HepG2 (cell line): ENCODE data around the gene DYRK2. TPM values are rescaled to one million over a fixed set of nuclear protein-coding genes. Genes with fewer than 3 reads are reported as not detected.

Experiments used
- ATAC-seq: fragments of 200-7000 bp; cut with Tn5 transposase; 3 replicates; pipeline ENCODE4 v1.9.1; 2020; ENCODE audit warnings: mild to moderate bottlenecking, moderate library complexity
- BruUV-seq: library from RNA; stranded (reverse); fragments of 400-500 nt; replicated peaks from 2 replicates; lab custom pipeline; 2021; lab: Mats Ljungman, UMichigan
- CTCF ChIA-PET: fragments of 300-600 bp; formaldehyde crosslinking; extraction: SDS; loops from one replicate; lab custom pipeline; 2021; ENCODE audit warnings: low total read pairs, inconsistent platforms, low intra/inter-chr PET ratio; lab: Yijun Ruan, JAX
- POLR2A ChIA-PET: fragments of 350-600 bp; sonication (Branson Sonifier 250); formaldehyde crosslinking; loops from one replicate; lab custom pipeline; 2020; ENCODE audit warnings: antibody characterized with exemption, inconsistent platforms; lab: Yijun Ruan, JAX
- DNase-seq: peaks from one replicate; pipeline ENCODE4 v3.0.0-alpha.2; 2015; ENCODE audit warnings: low spot score
- FAIRE-seq: peaks from 3 replicates; lab custom pipeline; 2011; peaks lifted over from hg19 to GRCh38; lab: Jason Lieb, UNC
- H2AFZ ChIP-seq: one replicate; pipeline ENCODE4 v1.6.1; 2011; ENCODE audit warnings: low read length, inconsistent platforms
- H3K27ac ChIP-seq: fragments of 300-600 bp; 3 replicates; pipeline ENCODE4 v1.8.0; 2011; ENCODE audit warnings: mixed run types, mild to moderate bottlenecking, mixed read lengths, low read length, inconsistent platforms; ENCODE audit not compliant: insufficient read depth; ENCODE audit errors: extremely low read length
- H3K27me3 ChIP-seq, 2 experiments: fragments of 200-600 bp in 1 of 2; 2 replicates in 1 of 2; 3 replicates in 1 of 2; pipeline versions ENCODE4 v1.6.0 to v1.8.0; 2011; ENCODE audit warnings: low read length in 2 of 2, mild to moderate bottlenecking in 2 of 2, moderate library complexity in 2 of 2, inconsistent platforms in 1 of 2; ENCODE audit not compliant: insufficient read depth in 2 of 2, control insufficient read depth in 1 of 2
- H3K36me3 ChIP-seq, 2 experiments: fragments of 200-600 bp in 1 of 2; replicated peaks in 1 of 2; 2 replicates in 1 of 2; 3 replicates in 1 of 2; pipeline versions ENCODE4 v1.5.1 to v1.8.0; 2011; ENCODE audit warnings: low read length in 2 of 2, inconsistent platforms in 1 of 2; ENCODE audit not compliant: insufficient read depth in 2 of 2, control insufficient read depth in 1 of 2
- H3K4me1 ChIP-seq: 2 replicates; pipeline ENCODE4 v1.5.1; 2012; ENCODE audit warnings: low read length, inconsistent platforms; ENCODE audit not compliant: insufficient read depth
- H3K4me2 ChIP-seq: 2 replicates; pipeline ENCODE4 v1.6.0; 2011; ENCODE audit warnings: low read depth, low read length, inconsistent platforms
- H3K4me3 ChIP-seq, 3 experiments: fragments of 200-600 bp in 1 of 3; sonication (generic), shearing (Covaris generic) in 1 of 3; replicated peaks in 1 of 3; 2 replicates each; pipeline ENCODE4 v1.5.1; 2011 to 2016; ENCODE audit warnings: low read length in 3 of 3, inconsistent platforms in 2 of 3, low read depth in 2 of 3, mild to moderate bottlenecking in 2 of 3, control low read depth in 1 of 3, mixed read lengths in 1 of 3; ENCODE audit not compliant: insufficient read depth in 1 of 3
- H3K79me2 ChIP-seq: one replicate; pipeline ENCODE4 v1.6.1; 2011; ENCODE audit warnings: low read length, inconsistent platforms; ENCODE audit not compliant: insufficient read depth
- H3K9ac ChIP-seq: 2 replicates; pipeline ENCODE4 v1.6.0; 2011; ENCODE audit warnings: mild to moderate bottlenecking, low read depth, low read length, inconsistent platforms; ENCODE audit not compliant: insufficient read depth
- H3K9me3 ChIP-seq: 2 replicates; pipeline ENCODE4 v1.5.1; 2012; ENCODE audit warnings: mild to moderate bottlenecking, low read length
- H4K20me1 ChIP-seq: 2 replicates; pipeline ENCODE4 v1.6.0; 2011; ENCODE audit warnings: inconsistent platforms, mild to moderate bottlenecking, low read length, moderate library complexity; ENCODE audit not compliant: insufficient read depth
- CREB1 ChIP-seq, 2 experiments: fragments of 450-650 bp in 1 of 2; IDR thresholded peaks; 2 replicates each; pipeline ENCODE4 v1.6.1; 2016 to 2017; ENCODE audit warnings: control low read depth in 1 of 2, mild to moderate bottlenecking in 1 of 2, missing compliant biosample characterization in 1 of 2, missing genetic modification characterization in 1 of 2
- DR1 ChIP-seq: sonication (generic); formaldehyde crosslinking; IDR thresholded peaks from 2 replicates; pipeline ENCODE4 v1.8.0; 2021; ENCODE audit warnings: mild to moderate bottlenecking, missing genetic modification reagents, inconsistent platforms
- KDM5B ChIP-seq: sonication (generic); formaldehyde crosslinking; IDR thresholded peaks from 2 replicates; pipeline ENCODE4 v1.4.0; 2020; ENCODE audit warnings: missing genetic modification reagents, mild to moderate bottlenecking, borderline replicate concordance
- KLF9 ChIP-seq: IDR thresholded peaks from 2 replicates; pipeline ENCODE4 v1.6.1; 2016; ENCODE audit warnings: low read depth
- MAF1 ChIP-seq: sonication (generic); formaldehyde crosslinking; IDR thresholded peaks from 2 replicates; pipeline ENCODE4 v1.5.0; 2020; ENCODE audit warnings: missing genetic modification reagents, borderline replicate concordance
- MXD4 ChIP-seq: IDR thresholded peaks from 2 replicates; pipeline ENCODE4 v1.6.1; 2016; ENCODE audit warnings: mild to moderate bottlenecking, missing biosample characterization, missing genetic modification reagents
- SIN3A ChIP-seq: IDR thresholded peaks from 2 replicates; pipeline ENCODE4 v1.6.1; 2011; ENCODE audit warnings: low read depth, mild to moderate bottlenecking, control low read depth, low read length, borderline replicate concordance
- SOX6 ChIP-seq, 2 experiments: fragments of 450-650 bp in 1 of 2; sonication (generic) in 1 of 2; formaldehyde crosslinking in 1 of 2; IDR thresholded peaks; 2 replicates each; pipeline versions ENCODE4 v1.4.0 to v1.6.1; 2017 to 2020; ENCODE audit warnings: antibody characterized with exemption in 1 of 2, mild to moderate bottlenecking in 1 of 2, missing genetic modification reagents in 1 of 2
- ZEB1 ChIP-seq: IDR thresholded peaks from 2 replicates; pipeline ENCODE4 v1.6.1; 2012; ENCODE audit warnings: mild to moderate bottlenecking, low read depth, inconsistent platforms; ENCODE audit not compliant: insufficient replicate concordance
- ZNF205 ChIP-seq: IDR thresholded peaks from 2 replicates; pipeline ENCODE4 v1.6.1; 2018; ENCODE audit warnings: missing biosample characterization, missing genetic modification reagents
- ZNF329 ChIP-seq: sonication (generic); formaldehyde crosslinking; IDR thresholded peaks from 2 replicates; pipeline ENCODE4 v1.9.0; 2021; ENCODE audit warnings: low read depth, mild to moderate bottlenecking, missing genetic modification reagents
- ZNF354B ChIP-seq: sonication (generic); formaldehyde crosslinking; IDR thresholded peaks from 2 replicates; pipeline ENCODE4 v1.8.0; 2022; ENCODE audit warnings: mild to moderate bottlenecking, missing genetic modification reagents
- ZNF652 ChIP-seq: IDR thresholded peaks from 2 replicates; pipeline ENCODE4 v1.6.1; 2016; ENCODE audit warnings: low read depth, borderline replicate concordance
- ZNF660 ChIP-seq: sonication (generic); formaldehyde crosslinking; IDR thresholded peaks from 2 replicates; pipeline ENCODE4 v1.5.1; 2020; ENCODE audit warnings: mild to moderate bottlenecking, low read depth, missing genetic modification reagents, borderline replicate concordance
- ZNF672 ChIP-seq: sonication (generic); formaldehyde crosslinking; IDR thresholded peaks from 2 replicates; pipeline ENCODE4 v1.8.1; 2022; ENCODE audit warnings: missing genetic modification reagents
- ZNF713 ChIP-seq: sonication (generic); formaldehyde crosslinking; IDR thresholded peaks from 2 replicates; pipeline ENCODE4 v1.4.0; 2020; ENCODE audit warnings: mild to moderate bottlenecking, missing genetic modification reagents
- ZNF782 ChIP-seq: sonication (generic); formaldehyde crosslinking; IDR thresholded peaks from 2 replicates; pipeline ENCODE4 v1.4.0; 2020; ENCODE audit warnings: missing genetic modification reagents, mild to moderate bottlenecking, borderline replicate concordance
- ZNF839 ChIP-seq: sonication (generic); formaldehyde crosslinking; IDR thresholded peaks from 2 replicates; pipeline ENCODE4 v1.4.0; 2020; ENCODE audit warnings: missing genetic modification reagents, mild to moderate bottlenecking, borderline replicate concordance
- WGBS: methylation state at CpG from one replicate; pipeline ENCODE4 v1.1.6; 2017; ENCODE audit warnings: low lambda C conversion rate; 5-methylcytosine and 5-hydroxymethylcytosine counted together
- in situ Hi-C: cut with HindIII; loops from 2 replicates; pipeline ENCODE4 v1.10.0; 2017; ENCODE audit warnings: low pct_unique_long_range_greater_than_20kb; ENCODE audit not compliant: extremely low pct_ligation_motif_present
- intact Hi-C: fragments of 100-400 bp; cut with micrococcal nuclease; formaldehyde crosslinking; loops from one replicate; pipeline ENCODE4 v1.10.0; 2022; ENCODE audit not compliant: unreplicated experiment
- polyA plus RNA-seq, 8 experiments: library from polyadenylated mRNA; depleted of rRNA in 3 of 8; stranded (reverse) in 7 of 8; unstranded in 1 of 8; fragments of >200 nt; fragmentation: Illumina TruSeq in 4 of 8; extraction: Trizol in 4 of 8; gene quantifications; 2 replicates each; pipeline versions ENCODE4 v1.2.1 to v1.2.3, GENCODE V29; 2011 to 2016; ENCODE audit warnings: low read depth in 4 of 8, missing spikeins in 1 of 8, mixed read lengths in 1 of 8; ENCODE audit not compliant: insufficient read depth in 1 of 8
- total RNA-seq, 5 experiments: library from RNA; depleted of rRNA; stranded (reverse); fragments of >200 nt; fragmentation: Illumina TruSeq; extraction: Trizol; gene quantifications; 2 replicates each; pipeline ENCODE4 v1.2.3, GENCODE V29; 2016; ENCODE audit warnings: low read depth in 1 of 5
- TF ChIP-seq, protein P1 (sequence below): sonication (generic); formaldehyde crosslinking; IDR thresholded peaks from 2 replicates; pipeline ENCODE4 v1.9.0; 2022; ENCODE audit warnings: low read depth, missing genetic modification reagents

DYRK2 gene
- total and polyA plus RNA-seq, 2 of the 13 experiments (the other 11 are each of a cell fraction or from before 2014, with no cell fraction given), result 8.2 to 11.5 TPM

DNA sequence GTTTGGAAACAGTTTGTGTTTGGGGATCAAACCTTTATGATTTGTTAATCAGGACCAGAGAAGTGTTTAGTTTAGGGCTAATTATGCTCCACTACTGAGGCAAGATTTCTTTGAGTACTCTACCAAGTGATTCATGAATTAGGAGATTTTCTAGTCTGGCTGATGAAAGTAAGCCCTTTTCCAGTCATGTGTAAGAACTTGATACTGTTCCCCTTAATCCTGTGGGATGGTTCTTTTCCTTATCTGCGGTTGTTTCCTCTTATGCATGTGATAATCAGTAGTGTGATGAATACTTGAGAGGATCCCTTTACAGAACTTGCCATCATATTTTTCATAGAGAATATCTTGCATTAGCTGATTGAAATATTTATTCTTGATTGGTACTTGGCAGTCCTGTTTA is 42.1 kb downstream of the DYRK2 start:
- ATAC-seq (no peak), FAIRE-seq (no peak), DNase-seq (no peak)
- H2AFZ ChIP-seq, result no peak overlapping the region
- no peaks in the 10 kb centered on the region for H3K9me3 ChIP-seq
- no TSS peak for BruUV-seq
- no peak overlapping the region for H3K9ac ChIP-seq
- H3K4me2 ChIP-seq, result no peak overlapping the region
- ChIA-PET POLR2A (no interaction called here), CTCF (no interaction called here)
- H3K27me3 ChIP-seq, result no peaks in the 10 kb centered on the region
- H3K27ac ChIP-seq, result no peak overlapping the region
- no peaks in the 10 kb centered on the region for H4K20me1 ChIP-seq
- WGBS, result 21% methylated on average over 1 of the region's 1 CpG
- H3K4me1 ChIP-seq, result no peaks in the 10 kb centered on the region
- intact Hi-C loops, result no loop called here
- H3K36me3 ChIP-seq, result no peaks in the 10 kb centered on the region
- in situ Hi-C loops, result no loop called here
- no peak overlapping the region for H3K4me3 ChIP-seq
- TF ChIP-seq ZNF354B (CRISPR knock-in tag) (no peak), MXD4 (CRISPR knock-in tag) (no peak), ZNF205 (CRISPR knock-in tag) (no peak), KLF9 (no peak), ZNF672 (CRISPR knock-in tag) (no peak), ZNF652 (CRISPR knock-in tag) (no peak), MAF1 (CRISPR knock-in tag) (no peak), ZNF660 (no peak), SOX6 (IDR thresholded peaks at IDR 0.05) (no peak), SOX6 (CRISPR knock-in tag; IDR thresholded peaks at IDR 0.05) (no peak), SIN3A (no peak), DR1 (CRISPR knock-in tag) (no peak), ZNF839 (no peak), ZNF782 (CRISPR knock-in tag) (no peak), ZNF713 (CRISPR knock-in tag) (no peak), KDM5B (CRISPR knock-in tag) (no peak), CREB1 (IDR thresholded peaks at IDR 0.05) (no peak), CREB1 (CRISPR knock-in tag; IDR thresholded peaks at IDR 0.05) (no peak), ZEB1 (no peak), ZNF329 (CRISPR knock-in tag) (no peak)
- TF ChIP-seq, protein P1, sequence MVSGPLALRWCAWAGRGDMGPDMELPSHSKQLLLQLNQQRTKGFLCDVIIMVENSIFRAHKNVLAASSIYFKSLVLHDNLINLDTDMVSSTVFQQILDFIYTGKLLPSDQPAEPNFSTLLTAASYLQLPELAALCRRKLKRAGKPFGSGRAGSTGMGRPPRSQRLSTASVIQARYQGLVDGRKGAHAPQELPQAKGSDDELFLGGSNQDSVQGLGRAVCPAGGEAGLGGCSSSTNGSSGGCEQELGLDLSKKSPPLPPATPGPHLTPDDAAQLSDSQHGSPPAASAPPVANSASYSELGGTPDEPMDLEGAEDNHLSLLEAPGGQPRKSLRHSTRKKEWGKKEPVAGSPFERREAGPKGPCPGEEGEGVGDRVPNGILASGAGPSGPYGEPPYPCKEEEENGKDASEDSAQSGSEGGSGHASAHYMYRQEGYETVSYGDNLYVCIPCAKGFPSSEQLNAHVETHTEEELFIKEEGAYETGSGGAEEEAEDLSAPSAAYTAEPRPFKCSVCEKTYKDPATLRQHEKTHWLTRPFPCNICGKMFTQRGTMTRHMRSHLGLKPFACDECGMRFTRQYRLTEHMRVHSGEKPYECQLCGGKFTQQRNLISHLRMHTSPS (CRISPR knock-in tag), result no peak
- no peaks in the 10 kb centered on the region for H3K79me2 ChIP-seq
